Fibroblast of the aortic adventitia (primary cell): ENCODE data around the gene TRAPPC4. TPM values are rescaled to one million over a fixed set of nuclear protein-coding genes. Genes with fewer than 3 reads are reported as not detected.

Experiments
- DNase-seq: peaks from one replicate; pipeline ENCODE4 v3.0.0-alpha.2; 2010; ENCODE audit warnings: low read depth
- H3K4me3 ChIP-seq: 2 replicates; pipeline ENCODE4 v1.5.1; 2011; ENCODE audit warnings: low read depth, mild to moderate bottlenecking, control low read depth, low read length, moderate library complexity
- CTCF ChIP-seq: IDR thresholded peaks from 2 replicates; pipeline ENCODE4 v1.5.1; 2011; ENCODE audit warnings: mild to moderate bottlenecking, low read length, control low read depth, inconsistent platforms; ENCODE audit not compliant: insufficient read depth
- small RNA-seq: library from RNA; depleted of rRNA; stranded (forward); fragments of <200 nt; gene quantifications from one replicate; pipeline ENCODE3, GENCODE V24; 2012
- total RNA-seq: library from RNA; depleted of rRNA; stranded (reverse); fragments of >200 nt; gene quantifications from 2 replicates; pipeline ENCODE4 v1.2.3, GENCODE V29; 2012; ENCODE audit warnings: low replicate concordance

TRAPPC4 gene
- total RNA-seq, 1 donor: 79.9 TPM

- TF ChIP-seq CTCF: no peak
- peak; percentile 95 for DNase-seq
Measured at GRCh38 chr11:119067371-119068222, 49.0 kb downstream of the TRAPPC4 start, which contains the start of gene VPS11. Gene VPS11 (plus strand): TSS chr11:119067818. CDS start chr11:119067824, 6 bp downstream.

More at GRCh38 chr11:119067371-119068222, 49.0 kb downstream of the TRAPPC4 start, which contains the start of gene VPS11:
- peak within 1 kb of the TSS; percentile 99 for H3K4me3 ChIP-seq

Small RNAs within 50 kb of the gene (small RNA-seq; reads per million reads assigned to genes)
- gene AP003392.2 (not detected), gene RF00017 (not detected), gene RF00019 (not detected)

Other genes with a start within 250 kb of the TRAPPC4 start
- 174 and 189 TPM in 2 replicates for gene DDX6, start 227.6 kb upstream of the TRAPPC4 start, total RNA-seq
- not detected in 2 replicates for gene CXCR5, start 134.9 kb upstream of the TRAPPC4 start, total RNA-seq
- gene BCL9L, start 92.8 kb upstream of the TRAPPC4 start, total RNA-seq: 17.7 and 19.5 TPM in 2 replicates
- not detected in 2 replicates for gene UPK2, start 62.5 kb upstream of the TRAPPC4 start, total RNA-seq
- not detected in 2 replicates for gene FOXR1, start 47.0 kb upstream of the TRAPPC4 start, total RNA-seq
- gene CENATAC, start 20.6 kb upstream of the TRAPPC4 start, total RNA-seq: 30.9 and 63.4 TPM in 2 replicates
- 796 and 2,500 TPM in 2 replicates for gene RPS25, start 423 bp upstream of the TRAPPC4 start, total RNA-seq
- gene SLC37A4, start 12.1 kb downstream of the TRAPPC4 start, total RNA-seq: 13.4 and 15.5 TPM in 2 replicates
- gene HYOU1, start 38.4 kb downstream of the TRAPPC4 start, total RNA-seq: 117 and 126 TPM in 2 replicates
- gene VPS11, start 49.1 kb downstream of the TRAPPC4 start, total RNA-seq: 16.8 and 29.4 TPM in 2 replicates
- 5.3 and 14.9 TPM in 2 replicates for gene HMBS, start 66.1 kb downstream of the TRAPPC4 start, total RNA-seq
- 7.0 and 30.5 TPM in 2 replicates for gene DPAGT1, start 83.1 kb downstream of the TRAPPC4 start, total RNA-seq
- gene C2CD2L, start 88.6 kb downstream of the TRAPPC4 start, total RNA-seq: 2.6 and 4.9 TPM in 2 replicates
- 8.7 and 19.1 TPM in 2 replicates for gene HINFP, start 102.8 kb downstream of the TRAPPC4 start, total RNA-seq
- gene ABCG4, start 130.3 kb downstream of the TRAPPC4 start, total RNA-seq: 0.08 TPM in 1 of 2 replicates, not detected in the other
- gene NLRX1, start 150.0 kb downstream of the TRAPPC4 start, total RNA-seq: 16.5 and 18.3 TPM in 2 replicates
- not detected in 2 replicates for gene NHERF4, start 166.7 kb downstream of the TRAPPC4 start, total RNA-seq
- 4.0 and 11.4 TPM in 2 replicates for gene CBL, start 187.6 kb downstream of the TRAPPC4 start, total RNA-seq